ENCODE measurements around the gene TACR2.

DNA sequence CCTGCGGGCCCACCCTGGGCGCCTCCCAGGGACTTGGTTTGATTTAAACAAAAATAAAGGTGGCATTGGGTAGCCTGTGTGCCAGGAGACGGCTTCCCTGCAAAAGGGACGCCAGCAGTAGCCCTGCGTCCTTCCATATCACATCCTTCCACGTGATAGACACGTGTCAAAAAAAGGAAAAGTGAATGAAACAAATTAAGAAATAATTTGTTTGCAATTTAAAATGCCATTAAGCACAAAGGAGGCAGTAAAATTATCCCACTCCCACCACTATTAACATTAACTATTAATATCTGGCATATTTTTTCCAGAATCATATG, 7.6 kb downstream of the TACR2 start:
- no peak for TF ChIP-seq POLR2AphosphoS5 (IDR thresholded peaks at IDR 0.05; ENCODE audit: low read depth, low read length)
- TF ChIP-seq, protein P1, sequence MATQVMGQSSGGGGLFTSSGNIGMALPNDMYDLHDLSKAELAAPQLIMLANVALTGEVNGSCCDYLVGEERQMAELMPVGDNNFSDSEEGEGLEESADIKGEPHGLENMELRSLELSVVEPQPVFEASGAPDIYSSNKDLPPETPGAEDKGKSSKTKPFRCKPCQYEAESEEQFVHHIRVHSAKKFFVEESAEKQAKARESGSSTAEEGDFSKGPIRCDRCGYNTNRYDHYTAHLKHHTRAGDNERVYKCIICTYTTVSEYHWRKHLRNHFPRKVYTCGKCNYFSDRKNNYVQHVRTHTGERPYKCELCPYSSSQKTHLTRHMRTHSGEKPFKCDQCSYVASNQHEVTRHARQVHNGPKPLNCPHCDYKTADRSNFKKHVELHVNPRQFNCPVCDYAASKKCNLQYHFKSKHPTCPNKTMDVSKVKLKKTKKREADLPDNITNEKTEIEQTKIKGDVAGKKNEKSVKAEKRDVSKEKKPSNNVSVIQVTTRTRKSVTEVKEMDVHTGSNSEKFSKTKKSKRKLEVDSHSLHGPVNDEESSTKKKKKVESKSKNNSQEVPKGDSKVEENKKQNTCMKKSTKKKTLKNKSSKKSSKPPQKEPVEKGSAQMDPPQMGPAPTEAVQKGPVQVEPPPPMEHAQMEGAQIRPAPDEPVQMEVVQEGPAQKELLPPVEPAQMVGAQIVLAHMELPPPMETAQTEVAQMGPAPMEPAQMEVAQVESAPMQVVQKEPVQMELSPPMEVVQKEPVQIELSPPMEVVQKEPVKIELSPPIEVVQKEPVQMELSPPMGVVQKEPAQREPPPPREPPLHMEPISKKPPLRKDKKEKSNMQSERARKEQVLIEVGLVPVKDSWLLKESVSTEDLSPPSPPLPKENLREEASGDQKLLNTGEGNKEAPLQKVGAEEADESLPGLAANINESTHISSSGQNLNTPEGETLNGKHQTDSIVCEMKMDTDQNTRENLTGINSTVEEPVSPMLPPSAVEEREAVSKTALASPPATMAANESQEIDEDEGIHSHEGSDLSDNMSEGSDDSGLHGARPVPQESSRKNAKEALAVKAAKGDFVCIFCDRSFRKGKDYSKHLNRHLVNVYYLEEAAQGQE (IDR thresholded peaks at IDR 0.05; ENCODE audit: insufficient read depth in 1 of 2, low read depth in 2 of 2, low read length in 2 of 2), result no peak

All from PFSK-1 (cell line).